Loucy (cell line): Measurements from ENCODE around the gene PCBP3.

Experiments used
- H2AFZ ChIP-seq: fragments of 200-600 bp; sonication (generic); 2 replicates; pipeline ENCODE4 v1.6.0; 2016; ENCODE audit warnings: antibody characterized with exemption, mild to moderate bottlenecking, low read length, moderate library complexity
- H3F3A ChIP-seq: fragments of 200-600 bp; 2 replicates; pipeline ENCODE4 v1.6.0; 2016; ENCODE audit warnings: antibody characterized with exemption, low read depth, mild to moderate bottlenecking
- H3K27me3 ChIP-seq: fragments of 200-600 bp; sonication (generic); 2 replicates; pipeline ENCODE4 v1.6.1; 2014; ENCODE audit warnings: low read length, mild to moderate bottlenecking; ENCODE audit not compliant: insufficient read depth, poor library complexity, severe bottlenecking
- H3K36me3 ChIP-seq: fragments of 200-600 bp; sonication (generic); 2 replicates; pipeline ENCODE4 v1.6.1; 2016; ENCODE audit warnings: low read length; ENCODE audit not compliant: insufficient read depth
- H3K4me1 ChIP-seq: fragments of 200-600 bp; sonication (generic); 2 replicates; pipeline ENCODE4 v1.5.1; 2014; ENCODE audit warnings: low read length, mild to moderate bottlenecking; ENCODE audit not compliant: insufficient read depth, poor library complexity, severe bottlenecking
- H3K4me2 ChIP-seq: fragments of 200-600 bp; sonication (generic); 2 replicates; pipeline ENCODE4 v1.6.0; 2014; ENCODE audit warnings: antibody characterized with exemption, low read length, low read depth, mild to moderate bottlenecking; ENCODE audit not compliant: poor library complexity, severe bottlenecking
- H3K4me3 ChIP-seq: fragments of 200-600 bp; sonication (generic); 2 replicates; pipeline ENCODE4 v1.5.1; 2014; ENCODE audit warnings: low read length, mild to moderate bottlenecking, mixed read lengths; ENCODE audit not compliant: poor library complexity, severe bottlenecking
- H3K79me2 ChIP-seq: fragments of 200-600 bp; sonication (generic); 2 replicates; pipeline ENCODE4 v1.6.1; 2014; ENCODE audit warnings: low read length; ENCODE audit not compliant: insufficient read depth
- H3K9ac ChIP-seq: fragments of 200-600 bp; sonication (generic); 2 replicates; pipeline ENCODE4 v1.6.0; 2014; ENCODE audit warnings: mild to moderate bottlenecking, low read depth, low read length, moderate library complexity; ENCODE audit not compliant: poor library complexity, severe bottlenecking
- H3K9me2 ChIP-seq: fragments of 200-600 bp; sonication (generic); replicated peaks from 2 replicates; pipeline ENCODE4 v1.6.1; 2016; ENCODE audit warnings: low read depth, low read length, mixed read lengths
- H3K9me3 ChIP-seq: fragments of 200-600 bp; sonication (generic); 2 replicates; pipeline ENCODE4 v1.6.1; 2014; ENCODE audit warnings: mild to moderate bottlenecking, antibody characterized with exemption, low read length, low read depth; ENCODE audit not compliant: insufficient read depth
- H4K20me1 ChIP-seq: fragments of 200-600 bp; sonication (generic); 2 replicates; pipeline ENCODE4 v1.6.0; 2014; ENCODE audit warnings: antibody characterized with exemption, low read length, mild to moderate bottlenecking; ENCODE audit not compliant: insufficient read depth, poor library complexity, severe bottlenecking
- EZH2phosphoT487 ChIP-seq: fragments of 200-600 bp; IDR thresholded peaks from 2 replicates; pipeline ENCODE4 v1.6.1; 2018; ENCODE audit warnings: antibody characterized with exemption, mild to moderate bottlenecking, moderate library complexity, borderline replicate concordance
- TF ChIP-seq, protein P1 (sequence below): fragments of 200-600 bp; sonication (generic); conservative IDR thresholded peaks from 2 replicates; pipeline ENCODE4 v1.5.1; 2014; ENCODE audit warnings: mild to moderate bottlenecking, antibody characterized with exemption, low read length

Gene PCBP3

DNA sequence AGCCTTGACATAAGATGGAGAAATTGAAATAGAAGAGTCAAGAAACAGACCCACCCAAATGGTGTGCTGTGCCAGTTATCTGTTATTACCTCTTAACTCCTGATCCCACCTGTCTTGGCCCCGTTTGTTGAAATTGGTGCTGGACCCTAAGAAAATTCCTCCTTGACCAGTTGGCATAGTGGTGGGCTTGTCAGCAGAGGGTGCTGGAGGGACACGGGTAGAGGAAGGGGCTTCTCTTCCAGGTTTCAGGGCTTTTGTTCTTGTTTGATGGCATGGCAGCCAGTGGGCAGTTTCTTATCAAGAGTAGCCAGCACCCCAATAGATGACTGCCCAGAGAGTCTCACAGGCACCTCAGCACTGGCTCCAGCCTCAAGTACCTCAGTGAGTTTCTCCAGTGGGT is 51.6 kb downstream of the PCBP3 start:
- Histone ChIP-seq H3K36me3 (no peaks in the 10 kb centered on the region), H3K9me2 (no peaks in the 10 kb centered on the region), H3K27me3 (no peaks in the 10 kb centered on the region), H3K4me1 (no peaks in the 10 kb centered on the region), H3F3A (no peaks in the 10 kb centered on the region), H3K9ac (no peak overlapping the region), H4K20me1 (no peaks in the 10 kb centered on the region), H2AFZ (no peak overlapping the region), H3K4me2 (no peak overlapping the region), H3K79me2 (no peaks in the 10 kb centered on the region), H3K4me3 (no peak overlapping the region), H3K9me3 (no peaks in the 10 kb centered on the region)
- TF ChIP-seq, protein P1, sequence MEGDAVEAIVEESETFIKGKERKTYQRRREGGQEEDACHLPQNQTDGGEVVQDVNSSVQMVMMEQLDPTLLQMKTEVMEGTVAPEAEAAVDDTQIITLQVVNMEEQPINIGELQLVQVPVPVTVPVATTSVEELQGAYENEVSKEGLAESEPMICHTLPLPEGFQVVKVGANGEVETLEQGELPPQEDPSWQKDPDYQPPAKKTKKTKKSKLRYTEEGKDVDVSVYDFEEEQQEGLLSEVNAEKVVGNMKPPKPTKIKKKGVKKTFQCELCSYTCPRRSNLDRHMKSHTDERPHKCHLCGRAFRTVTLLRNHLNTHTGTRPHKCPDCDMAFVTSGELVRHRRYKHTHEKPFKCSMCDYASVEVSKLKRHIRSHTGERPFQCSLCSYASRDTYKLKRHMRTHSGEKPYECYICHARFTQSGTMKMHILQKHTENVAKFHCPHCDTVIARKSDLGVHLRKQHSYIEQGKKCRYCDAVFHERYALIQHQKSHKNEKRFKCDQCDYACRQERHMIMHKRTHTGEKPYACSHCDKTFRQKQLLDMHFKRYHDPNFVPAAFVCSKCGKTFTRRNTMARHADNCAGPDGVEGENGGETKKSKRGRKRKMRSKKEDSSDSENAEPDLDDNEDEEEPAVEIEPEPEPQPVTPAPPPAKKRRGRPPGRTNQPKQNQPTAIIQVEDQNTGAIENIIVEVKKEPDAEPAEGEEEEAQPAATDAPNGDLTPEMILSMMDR = peak; percentile 53
- TF ChIP-seq EZH2phosphoT487 = no peak

DNA sequence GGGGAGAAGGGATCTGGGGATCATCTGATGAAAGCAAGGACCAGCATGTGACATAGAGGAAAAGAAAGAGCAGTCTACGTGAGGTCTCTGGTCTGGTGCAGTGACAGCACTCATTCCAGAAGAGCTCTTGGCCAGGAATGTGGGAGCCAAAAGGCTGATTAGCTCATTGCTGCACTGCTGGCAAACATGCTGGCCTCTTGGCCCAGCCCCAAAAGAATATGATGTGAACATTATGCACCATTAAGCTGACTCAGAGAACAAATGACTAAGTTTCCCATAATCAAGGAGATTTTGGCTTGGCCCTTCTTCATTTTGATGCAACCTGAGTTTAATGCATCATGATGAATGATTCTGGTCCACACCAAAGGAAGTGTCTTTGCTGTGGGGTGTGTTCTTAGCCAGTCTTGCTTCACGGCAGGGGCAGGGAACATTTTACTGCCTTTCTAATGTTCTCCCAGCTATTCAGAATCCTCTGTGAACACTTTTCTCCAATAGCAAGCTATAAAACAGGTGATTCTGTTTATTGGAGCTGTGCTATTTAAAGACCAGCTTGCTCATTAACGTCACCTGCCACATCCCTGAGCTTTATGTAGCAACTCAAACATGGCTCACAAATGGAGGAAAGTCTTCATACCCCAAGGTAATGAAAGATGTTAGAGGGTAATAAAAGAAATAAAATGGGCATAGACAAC is 55.1 kb downstream of the PCBP3 start:
- H3K79me2 ChIP-seq = no peaks in the 10 kb centered on the region
- no peaks in the 10 kb centered on the region for H3K36me3 ChIP-seq
- H2AFZ ChIP-seq = no peak overlapping the region
- no peaks in the 10 kb centered on the region for H3K9me3 ChIP-seq
- H3K4me1 ChIP-seq = no peaks in the 10 kb centered on the region
- TF ChIP-seq, protein P1 = no peak
- no peak for TF ChIP-seq EZH2phosphoT487
- H3K27me3 ChIP-seq = no peaks in the 10 kb centered on the region
- H3K9me2 ChIP-seq = no peaks in the 10 kb centered on the region
- H4K20me1 ChIP-seq = no peaks in the 10 kb centered on the region
- H3F3A ChIP-seq = no peaks in the 10 kb centered on the region
- H3K9ac ChIP-seq = no peak overlapping the region
- no peak overlapping the region for H3K4me2 ChIP-seq
- H3K4me3 ChIP-seq = no peak overlapping the region

DNA sequence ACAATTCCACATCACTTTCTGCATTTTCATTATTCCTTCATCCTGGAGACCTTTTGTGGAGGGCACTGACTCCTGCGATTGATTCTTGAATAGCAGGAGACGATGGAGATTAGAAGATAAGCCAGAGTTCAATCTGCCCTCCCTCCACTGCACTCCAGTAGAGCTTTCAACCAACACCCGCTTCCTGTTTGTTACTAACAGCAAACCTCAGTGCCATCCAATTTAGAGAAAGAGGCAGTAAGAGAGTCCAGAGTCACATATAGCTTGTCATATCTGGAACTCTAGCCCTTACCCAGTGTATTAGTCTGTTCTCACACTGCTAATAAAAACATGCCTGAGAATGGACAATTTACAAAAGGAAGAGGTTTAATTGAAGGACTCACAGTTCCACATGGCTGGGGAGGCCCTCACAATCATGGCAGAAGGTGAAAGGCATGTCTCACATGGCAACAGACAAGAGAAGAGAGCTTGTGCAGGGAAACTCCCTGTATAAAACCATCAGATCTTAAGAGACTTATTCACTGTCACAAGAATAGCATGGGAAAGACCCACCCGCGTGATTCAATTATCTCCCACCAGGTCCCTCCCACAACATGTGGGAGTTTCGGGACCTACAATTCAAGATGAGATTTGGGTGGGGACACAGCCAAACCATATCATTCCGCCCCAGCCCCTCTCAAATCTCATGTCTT is 55.9 kb downstream of the PCBP3 start:
- H3K9me2 ChIP-seq = no peaks in the 10 kb centered on the region
- no peaks in the 10 kb centered on the region for H4K20me1 ChIP-seq
- H3K27me3 ChIP-seq = no peaks in the 10 kb centered on the region
- no peaks in the 10 kb centered on the region for H3K79me2 ChIP-seq
- no peaks in the 10 kb centered on the region for H3K9me3 ChIP-seq
- no peak overlapping the region for H3K9ac ChIP-seq
- TF ChIP-seq, protein P1 = no peak
- TF ChIP-seq EZH2phosphoT487 = no peak
- H3K4me1 ChIP-seq = no peaks in the 10 kb centered on the region
- H3K36me3 ChIP-seq = no peaks in the 10 kb centered on the region
- no peak overlapping the region for H3K4me3 ChIP-seq
- no peak overlapping the region for H3K4me2 ChIP-seq
- no peaks in the 10 kb centered on the region for H3F3A ChIP-seq
- H2AFZ ChIP-seq = no peak overlapping the region
